Prostate gland (tissue), 2 donors: ENCODE measurements around the gene MAPK8IP1. TPM values are rescaled to one million over a fixed set of nuclear protein-coding genes. Genes with fewer than 3 reads are reported as not detected.

Source experiments
- DNase-seq: peaks from one replicate; pipeline ENCODE4 v3.0.0-alpha.2; 2019; ENCODE audit warnings: low spot score
- H3K27ac ChIP-seq, 2 donors: fragments of 200-600 bp; sonication (generic); 2 replicates each; pipeline ENCODE4 v1.5.1; 2017 to 2019
- H3K27me3 ChIP-seq: fragments of 200-600 bp; sonication (generic); replicated peaks from 2 replicates; pipeline ENCODE4 v1.5.1; 2019; ENCODE audit not compliant: insufficient read depth
- H3K36me3 ChIP-seq, 2 donors: fragments of 200-600 bp; sonication (generic); 1 replicate in 1 of 2; 2 replicates in 1 of 2; pipeline versions ENCODE4 v1.5.1 to v1.8.1; 2017 to 2019
- H3K4me1 ChIP-seq: fragments of 200-600 bp; sonication (generic); replicated peaks from 2 replicates; pipeline ENCODE4 v1.5.1; 2019
- H3K4me3 ChIP-seq, 2 donors: fragments of 200-600 bp; sonication (generic); 2 replicates each; pipeline ENCODE4 v1.5.1; 2017 to 2019
- H3K9me3 ChIP-seq: fragments of 200-600 bp; sonication (generic); 2 replicates; pipeline ENCODE4 v1.5.1; 2017
- CTCF ChIP-seq, 4 experiments: fragments of 200-600 bp in 2 of 4; fragments of 450-650 bp in 2 of 4; sonication (generic) in 2 of 4; IDR thresholded peaks; 1 replicate in 3 of 4; 2 replicates in 1 of 4; pipeline ENCODE4 v1.5.1; 2016 to 2019; ENCODE audit warnings: antibody characterized with exemption in 4 of 4, mild to moderate bottlenecking in 2 of 4, moderate library complexity in 2 of 4
- POLR2A ChIP-seq: fragments of 450-650 bp; IDR thresholded peaks from one replicate; pipeline ENCODE4 v1.6.1; 2016; ENCODE audit warnings: antibody characterized with exemption, mild to moderate bottlenecking
- POLR2AphosphoS5 ChIP-seq: sonication (generic); formaldehyde crosslinking; IDR thresholded peaks from one replicate; pipeline ENCODE4 v1.6.1; 2017; ENCODE audit warnings: antibody characterized with exemption
- WGBS: methylation state at CpG from one replicate; pipeline ENCODE4 v1.1.5; 2018; 5-methylcytosine and 5-hydroxymethylcytosine counted together
- intact Hi-C: fragments of 100-400 bp; cut with DNase I; formaldehyde crosslinking; loops from one replicate; pipeline ENCODE4 v1.14.2; 2022
- total RNA-seq, 2 donors: library from RNA; depleted of rRNA; stranded (reverse); fragments of >200 nt; gene quantifications; one replicate each; pipeline ENCODE4 v1.1.0, GENCODE V29; 2016

The MAPK8IP1 gene
- total RNA-seq, 2 donors from 2014 or later, result 19.8 to 46.9 TPM

DNA sequence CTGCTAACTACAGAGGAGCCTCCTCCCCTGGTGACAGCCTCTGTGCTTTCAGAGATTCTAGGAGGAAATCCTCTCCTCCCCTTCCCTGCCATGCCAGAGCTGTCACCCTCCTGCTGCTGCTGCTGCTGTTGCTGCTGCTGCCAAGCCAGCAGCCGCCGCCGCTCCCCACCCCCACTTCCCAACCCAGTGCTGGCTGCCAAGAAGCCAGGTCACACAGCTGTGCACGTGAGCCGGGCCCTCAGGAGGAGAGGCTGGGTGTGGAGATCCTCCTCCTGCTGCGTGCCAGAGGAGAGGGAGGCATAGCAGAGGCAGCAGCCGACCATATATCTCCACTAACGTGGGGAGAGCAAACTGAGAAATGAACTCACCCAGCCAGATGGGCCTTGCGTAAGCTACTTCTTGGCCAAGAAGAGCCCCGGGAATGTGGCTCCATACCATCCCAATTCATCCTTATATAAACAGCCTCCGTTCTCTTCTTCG, 25.8 kb upstream of the MAPK8IP1 start:
- Histone ChIP-seq H3K9me3 (no peaks in the 10 kb centered on the region), H3K4me3 (no peak overlapping the region), H3K4me1 (peaks cover 20% of the 10 kb centered on the region), H3K36me3 (peaks cover 5 to 30% of the 10 kb centered on the region in 2 donors), H3K27ac (peak overlapping the region; percentile 65 to 77), H3K27me3 (no peaks in the 10 kb centered on the region)
- 15% methylated on average over 12 of the region's 12 CpGs for WGBS
- intact Hi-C loops, result no loop called here
- DNase-seq, result peak; percentile 93
- TF ChIP-seq CTCF (IDR thresholded peaks at IDR 0.05) (peak in 1 of 4 experiments; percentile 7), POLR2AphosphoS5 (peak; percentile 98), POLR2A (peak; percentile 41)

DNA sequence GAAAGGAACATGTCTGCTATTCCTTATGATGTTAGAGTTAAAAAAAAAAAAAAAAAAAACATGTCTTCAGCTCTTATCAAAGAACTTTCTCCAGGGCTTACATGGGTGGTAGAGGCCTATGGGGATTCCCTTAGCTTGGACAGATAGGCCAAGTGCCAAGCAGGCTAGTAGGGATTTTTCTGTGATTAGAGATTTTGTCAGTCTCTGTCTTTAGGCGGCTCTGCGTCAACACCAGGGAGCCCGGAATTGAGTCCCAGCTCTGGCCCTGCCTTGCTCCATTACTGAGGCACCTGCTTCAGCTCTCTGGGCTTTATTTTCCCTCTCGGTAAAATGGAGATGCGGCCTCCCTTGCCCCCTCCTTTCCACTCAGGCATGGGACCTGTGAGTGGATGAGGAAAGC, 25.1 kb upstream of the MAPK8IP1 start:
- DNase-seq, result no peak
- no peaks in the 10 kb centered on the region for H3K27me3 ChIP-seq
- no peak for TF ChIP-seq POLR2AphosphoS5
- no peak for TF ChIP-seq CTCF (IDR thresholded peaks at IDR 0.05)
- TF ChIP-seq POLR2A, result no peak
- 88% methylated on average over 5 of the region's 5 CpGs for WGBS
- intact Hi-C loops, result no loop called here
- H3K9me3 ChIP-seq, result no peaks in the 10 kb centered on the region
- no peak overlapping the region for H3K4me3 ChIP-seq
- peak overlapping the region; percentile 65 to 77 for H3K27ac ChIP-seq
- H3K4me1 ChIP-seq, result peaks cover 20% of the 10 kb centered on the region
- H3K36me3 ChIP-seq, result peaks cover 5 to 30% of the 10 kb centered on the region in 2 donors

DNA sequence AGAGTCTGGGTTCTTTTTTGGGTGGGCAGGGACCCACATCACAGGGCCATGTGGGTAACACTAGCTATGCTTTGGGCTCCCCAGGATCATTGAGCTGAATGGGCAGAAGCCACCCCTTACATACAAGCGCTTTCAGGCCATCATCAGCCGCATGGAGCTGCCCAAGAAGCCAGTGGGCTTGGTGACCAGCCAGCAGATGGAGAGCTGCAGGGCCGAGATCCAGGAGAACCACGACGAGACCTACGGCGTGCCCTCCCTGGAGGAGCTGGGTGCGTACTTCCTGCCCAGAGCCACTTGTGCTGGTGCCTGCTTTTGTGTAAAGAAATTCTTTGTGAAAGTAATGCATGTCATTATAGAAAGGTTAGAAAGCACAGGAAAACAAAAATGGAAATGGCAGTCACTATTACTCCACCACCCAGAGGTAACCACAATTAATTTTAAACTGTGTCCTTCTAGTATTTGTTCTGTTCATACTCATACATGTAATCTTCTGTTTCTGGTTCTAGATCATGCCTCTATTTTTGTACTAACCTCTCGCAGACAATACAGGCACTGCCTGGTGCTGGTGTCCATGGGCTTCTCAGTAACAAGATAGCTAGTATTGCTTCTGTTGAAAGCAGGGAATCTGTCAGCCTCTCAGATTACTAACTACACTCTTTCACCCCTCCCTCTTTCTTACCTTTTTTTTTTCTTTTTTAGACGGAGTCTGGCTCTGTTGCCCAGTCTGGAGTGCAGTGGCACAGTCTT, 24.5 kb upstream of the MAPK8IP1 start:
- H3K4me3 ChIP-seq, result no peak overlapping the region
- DNase-seq, result no peak
- no peaks in the 10 kb centered on the region for H3K9me3 ChIP-seq
- peak overlapping the region; percentile 65 to 77 for H3K27ac ChIP-seq
- H3K27me3 ChIP-seq, result no peaks in the 10 kb centered on the region
- intact Hi-C loops, result no loop called here
- TF ChIP-seq POLR2A (no peak), CTCF (IDR thresholded peaks at IDR 0.05) (no peak), POLR2AphosphoS5 (no peak)
- peaks cover 20% of the 10 kb centered on the region for H3K4me1 ChIP-seq
- WGBS, result 87% methylated on average over 9 of the region's 10 CpGs
- peaks cover 5 to 30% of the 10 kb centered on the region in 2 donors for H3K36me3 ChIP-seq

DNA sequence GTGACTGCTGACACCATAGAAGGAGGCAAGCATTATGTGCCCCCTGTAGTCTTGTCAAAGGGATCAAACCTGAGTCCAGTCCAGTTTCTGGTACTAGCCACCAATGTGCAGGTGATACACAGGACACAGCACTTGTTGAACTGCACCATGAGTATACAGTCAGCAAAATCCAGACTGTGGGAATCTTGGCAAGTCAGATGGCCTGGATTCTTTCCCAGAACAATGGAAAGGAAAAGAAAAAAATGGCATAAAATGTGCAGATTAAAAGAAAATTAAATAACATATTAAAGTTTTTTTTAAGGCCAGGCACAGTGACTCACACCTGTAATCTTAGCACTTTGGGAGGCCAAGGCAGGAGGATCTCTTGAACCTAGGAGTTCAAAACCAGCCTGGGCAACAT, 21.4 kb upstream of the MAPK8IP1 start:
- no peak overlapping the region for H3K27ac ChIP-seq
- no peak overlapping the region for H3K4me3 ChIP-seq
- no peaks in the 10 kb centered on the region for H3K27me3 ChIP-seq
- peaks cover 4% of the 10 kb centered on the region for H3K4me1 ChIP-seq
- no peaks in the 10 kb centered on the region for H3K9me3 ChIP-seq
- intact Hi-C loops, result no loop called here
- no peak for DNase-seq
- no peak for TF ChIP-seq POLR2A
- no peak for TF ChIP-seq POLR2AphosphoS5
- no peak for TF ChIP-seq CTCF (IDR thresholded peaks at IDR 0.05)
- peaks cover 17 to 38% of the 10 kb centered on the region in 2 donors for H3K36me3 ChIP-seq

- TF ChIP-seq POLR2A, result no peak
- TF ChIP-seq CTCF (IDR thresholded peaks at IDR 0.05), result no peak
- TF ChIP-seq POLR2AphosphoS5, result no peak
- Histone ChIP-seq H3K4me1 (no peaks in the 10 kb centered on the region), H3K36me3 (peaks cover 33 to 34% of the 10 kb centered on the region in 2 donors), H3K4me3 (no peak overlapping the region), H3K27ac (no peak overlapping the region), H3K27me3 (no peaks in the 10 kb centered on the region), H3K9me3 (no peaks in the 10 kb centered on the region)
- 93% methylated on average over 12 of the region's 12 CpGs for WGBS
- DNase-seq, result no peak
- intact Hi-C loops, result no loop called here
Observed at GRCh38 chr11:45869551-45869950, 15.9 kb upstream of the MAPK8IP1 start.
